Mesenchymal stem cell (in vitro differentiated cells and primary cell): ENCODE data around the gene SLC24A4.

Source experiments
- DNase-seq: peaks from one replicate; pipeline ENCODE4 v3.0.0-alpha.2; 2013
- H2AFZ ChIP-seq: one replicate; pipeline ENCODE4 v1.6.1; 2013; ENCODE audit warnings: low read depth, mild to moderate bottlenecking, control low read depth, inconsistent platforms, low read length, moderate library complexity
- H2AK5ac ChIP-seq: 2 replicates; pipeline ENCODE4 v1.6.1; 2013; ENCODE audit warnings: low read length, moderate library complexity, mild to moderate bottlenecking, inconsistent platforms; ENCODE audit not compliant: severe bottlenecking
- H2BK120ac ChIP-seq: one replicate; pipeline ENCODE4 v1.6.1; 2013; ENCODE audit warnings: low read depth, mild to moderate bottlenecking, inconsistent platforms, low read length, moderate library complexity
- H2BK12ac ChIP-seq, 2 experiments: one replicate each; pipeline ENCODE4 v1.6.1; 2013; ENCODE audit warnings: inconsistent platforms in 2 of 2, low read length in 2 of 2, mild to moderate bottlenecking in 2 of 2, moderate library complexity in 2 of 2, control low read depth in 1 of 2
- H2BK15ac ChIP-seq: one replicate; pipeline ENCODE4 v1.6.1; 2013; ENCODE audit warnings: mild to moderate bottlenecking, low read depth, inconsistent platforms; ENCODE audit not compliant: poor library complexity, severe bottlenecking
- H2BK5ac ChIP-seq: 2 replicates; pipeline ENCODE4 v1.6.1; 2013; ENCODE audit warnings: low read depth, mild to moderate bottlenecking, low read length, control low read depth, inconsistent platforms; ENCODE audit not compliant: poor library complexity, severe bottlenecking
- H3K14ac ChIP-seq, 2 experiments: one replicate each; pipeline ENCODE4 v1.6.1; 2013; ENCODE audit warnings: inconsistent platforms in 2 of 2, low read length in 2 of 2, control low read depth in 1 of 2, mild to moderate bottlenecking in 1 of 2, moderate library complexity in 1 of 2
- H3K18ac ChIP-seq, 2 experiments: one replicate each; pipeline ENCODE4 v1.6.1; 2013; ENCODE audit warnings: inconsistent platforms in 2 of 2, low read length in 2 of 2, control low read depth in 1 of 2, low read depth in 1 of 2, mild to moderate bottlenecking in 1 of 2
- H3K23ac ChIP-seq, 2 experiments: one replicate each; pipeline ENCODE4 v1.6.1; 2013; ENCODE audit warnings: inconsistent platforms in 2 of 2, low read length in 2 of 2, mild to moderate bottlenecking in 2 of 2, moderate library complexity in 2 of 2, control low read depth in 1 of 2
- H3K27ac ChIP-seq: 2 replicates; pipeline ENCODE4 v1.5.1; 2013; ENCODE audit warnings: mild to moderate bottlenecking, moderate library complexity, low read length, control low read depth, inconsistent platforms; ENCODE audit not compliant: poor library complexity, severe bottlenecking
- H3K27me3 ChIP-seq, 2 experiments: 2 replicates each; pipeline versions ENCODE4 v1.6.1 to v1.7.0; 2013; ENCODE audit warnings: low read length in 2 of 2, mild to moderate bottlenecking in 2 of 2, moderate library complexity in 2 of 2, control low read depth in 1 of 2, inconsistent platforms in 1 of 2; ENCODE audit not compliant: control insufficient read depth in 1 of 2, insufficient read depth in 1 of 2
- H3K36me3 ChIP-seq, 2 experiments: 2 replicates each; pipeline versions ENCODE4 v1.6.1 to v1.7.0; 2013; ENCODE audit warnings: low read length in 2 of 2, control low read depth in 1 of 2, inconsistent platforms in 1 of 2, low read depth in 1 of 2, mild to moderate bottlenecking in 1 of 2; ENCODE audit not compliant: insufficient read depth in 2 of 2, control insufficient read depth in 1 of 2
- H3K4ac ChIP-seq, 2 experiments: one replicate each; pipeline ENCODE4 v1.6.1; 2013; ENCODE audit warnings: inconsistent platforms in 2 of 2, low read length in 2 of 2, mild to moderate bottlenecking in 2 of 2, moderate library complexity in 2 of 2, control low read depth in 1 of 2, low read depth in 1 of 2
- H3K4me1 ChIP-seq: 2 replicates; pipeline ENCODE4 v1.6.1; 2013; ENCODE audit warnings: low read depth, low read length, control low read depth; ENCODE audit not compliant: control insufficient read depth, insufficient read depth
- H3K4me2 ChIP-seq: 2 replicates; pipeline ENCODE4 v1.6.1; 2013; ENCODE audit warnings: low read length, mild to moderate bottlenecking, inconsistent platforms; ENCODE audit not compliant: poor library complexity, severe bottlenecking
- H3K4me3 ChIP-seq, 2 experiments: 2 replicates each; pipeline versions ENCODE4 v1.5.1 to v1.7.0; 2013; ENCODE audit warnings: low read length in 2 of 2, mild to moderate bottlenecking in 2 of 2, control low read depth in 1 of 2, low read depth in 1 of 2; ENCODE audit not compliant: insufficient read depth in 1 of 2
- H3K79me1 ChIP-seq: replicated peaks from 2 replicates; pipeline ENCODE4 v1.6.1; 2013; ENCODE audit warnings: mild to moderate bottlenecking, control low read depth, low read length, inconsistent platforms; ENCODE audit not compliant: poor library complexity, severe bottlenecking
- H3K9ac ChIP-seq: 2 replicates; pipeline ENCODE4 v1.7.0; 2013; ENCODE audit warnings: mild to moderate bottlenecking, low read length, moderate library complexity
- H3K9me3 ChIP-seq: 2 replicates; pipeline ENCODE4 v1.7.0; 2013; ENCODE audit warnings: mild to moderate bottlenecking, low read length; ENCODE audit not compliant: control insufficient read depth
- H4K8ac ChIP-seq: one replicate; pipeline ENCODE4 v1.6.1; 2013; ENCODE audit warnings: inconsistent platforms, mild to moderate bottlenecking, low read length, moderate library complexity
- H4K91ac ChIP-seq: one replicate; pipeline ENCODE4 v1.6.1; 2013; ENCODE audit warnings: mild to moderate bottlenecking, low read length, inconsistent platforms
- WGBS: methylation state at CpG from one replicate; pipeline ENCODE4 v1.1.7; 2013; ENCODE audit warnings: mixed read lengths; 5-methylcytosine and 5-hydroxymethylcytosine counted together

SLC24A4 gene

GRCh38 chr14:92449404-92450181, 126.6 kb downstream of the SLC24A4 start:
- Histone ChIP-seq H2BK15ac (no peak overlapping the region), H4K8ac (no peak overlapping the region), H3K9me3 (peaks cover 5% of the 10 kb centered on the region), H2BK120ac (no peak overlapping the region), H3K18ac (no peak overlapping the region), H3K4me2 (no peak overlapping the region), H3K14ac (peak overlapping the region in 1 of 2 experiments; percentile 38), H3K4me1 (peaks cover 5% of the 10 kb centered on the region), H3K4me3 (no peak overlapping the region), H3K36me3 (no peaks in the 10 kb centered on the region), H3K27me3 (peaks cover 0 to 8% of the 10 kb centered on the region in 2 experiments), H2BK5ac (no peak overlapping the region), H2BK12ac (peak overlapping the region; percentile 13 to 30), H3K4ac (no peak overlapping the region), H2AFZ (no peak overlapping the region), H3K79me1 (no peaks in the 10 kb centered on the region), H3K23ac (no peak overlapping the region), H3K27ac (no peak overlapping the region), H4K91ac (no peak overlapping the region), H3K9ac (no peak overlapping the region), H2AK5ac (no peak overlapping the region)
- no peak for DNase-seq
- 85% methylated on average over 20 of the region's 20 CpGs for WGBS

GRCh38 chr14:92450351-92451070, 127.5 kb downstream of the SLC24A4 start:
- Histone ChIP-seq H3K79me1 (no peaks in the 10 kb centered on the region), H3K4ac (no peak overlapping the region), H3K36me3 (no peaks in the 10 kb centered on the region), H3K27me3 (peaks cover 0 to 8% of the 10 kb centered on the region in 2 experiments), H3K18ac (no peak overlapping the region), H3K9ac (no peak overlapping the region), H2AK5ac (no peak overlapping the region), H2AFZ (no peak overlapping the region), H4K8ac (no peak overlapping the region), H2BK120ac (no peak overlapping the region), H2BK15ac (peak overlapping the region; percentile 54), H3K4me2 (no peak overlapping the region), H3K23ac (no peak overlapping the region), H3K4me1 (peaks cover 5% of the 10 kb centered on the region), H3K9me3 (peaks cover 3% of the 10 kb centered on the region), H3K4me3 (no peak overlapping the region), H2BK12ac (peak overlapping the region in 1 of 2 experiments; percentile 10), H2BK5ac (no peak overlapping the region), H3K27ac (no peak overlapping the region), H4K91ac (no peak overlapping the region), H3K14ac (no peak overlapping the region)
- no peak for DNase-seq
- WGBS: 82% methylated on average over 13 of the region's 13 CpGs

GRCh38 chr14:92451245-92451644, 128.3 kb downstream of the SLC24A4 start:
- no peaks in the 10 kb centered on the region for H3K36me3 ChIP-seq
- H4K91ac ChIP-seq: no peak overlapping the region
- H3K27me3 ChIP-seq: peaks cover 0 to 8% of the 10 kb centered on the region in 2 experiments
- no peak overlapping the region for H2BK12ac ChIP-seq
- H4K8ac ChIP-seq: no peak overlapping the region
- 81% methylated on average over 8 of the region's 9 CpGs for WGBS
- H3K4me2 ChIP-seq: no peak overlapping the region
- H3K9me3 ChIP-seq: no peaks in the 10 kb centered on the region
- H2AK5ac ChIP-seq: no peak overlapping the region
- no peak for DNase-seq
- H3K9ac ChIP-seq: no peak overlapping the region
- no peak overlapping the region for H3K4ac ChIP-seq
- H2BK120ac ChIP-seq: no peak overlapping the region
- no peak overlapping the region for H2BK15ac ChIP-seq
- H3K18ac ChIP-seq: no peak overlapping the region
- H3K79me1 ChIP-seq: no peaks in the 10 kb centered on the region
- H2BK5ac ChIP-seq: no peak overlapping the region
- no peak overlapping the region for H3K14ac ChIP-seq
- peaks cover 5% of the 10 kb centered on the region for H3K4me1 ChIP-seq
- H3K4me3 ChIP-seq: no peak overlapping the region
- no peak overlapping the region for H3K23ac ChIP-seq
- H3K27ac ChIP-seq: no peak overlapping the region
- H2AFZ ChIP-seq: no peak overlapping the region

- H3K9me3 ChIP-seq: no peaks in the 10 kb centered on the region
- DNase-seq: no peak
- no peak overlapping the region for H3K4me2 ChIP-seq
- H3K4ac ChIP-seq: no peak overlapping the region
- H2BK12ac ChIP-seq: no peak overlapping the region
- no peak overlapping the region for H4K91ac ChIP-seq
- H2BK5ac ChIP-seq: no peak overlapping the region
- no peak overlapping the region for H2BK15ac ChIP-seq
- H3K4me1 ChIP-seq: peaks cover 5% of the 10 kb centered on the region
- no peaks in the 10 kb centered on the region for H3K79me1 ChIP-seq
- no peak overlapping the region for H2AFZ ChIP-seq
- peaks cover 0 to 8% of the 10 kb centered on the region in 2 experiments for H3K27me3 ChIP-seq
- no peak overlapping the region for H3K27ac ChIP-seq
- H3K4me3 ChIP-seq: no peak overlapping the region
- no peak overlapping the region for H3K14ac ChIP-seq
- H3K18ac ChIP-seq: no peak overlapping the region
- H2BK120ac ChIP-seq: no peak overlapping the region
- no peak overlapping the region for H4K8ac ChIP-seq
- 81% methylated on average over 5 of the region's 5 CpGs for WGBS
- no peak overlapping the region for H3K23ac ChIP-seq
- no peak overlapping the region for H3K9ac ChIP-seq
- H2AK5ac ChIP-seq: no peak overlapping the region
- H3K36me3 ChIP-seq: no peaks in the 10 kb centered on the region
These were observed 128.8 kb downstream of the SLC24A4 start for GRCh38 chr14:92451755-92452154.
